Measurements from ENCODE around the gene CHAF1B. TPM values are rescaled to one million over a fixed set of nuclear protein-coding genes. Genes with fewer than 3 reads are reported as not detected.

The CHAF1B gene
- polyA plus RNA-seq, 4 donors = 6.4 to 9.7 (median 8.9) TPM

GRCh38 chr21:36423771-36424433 is 38.7 kb downstream of the CHAF1B start:
- no peak for DNase-seq (ENCODE audit: low read depth in 4 of 4, low spot score in 2 of 4)

GRCh38 chr21:36424592-36424991 is 39.4 kb downstream of the CHAF1B start:
- no peak for DNase-seq (ENCODE audit: low read depth in 4 of 4, low spot score in 2 of 4)

- no peak for DNase-seq (ENCODE audit: low read depth in 4 of 4, low spot score in 2 of 4)
Measured at GRCh38 chr21:36425286-36425685, 40.1 kb downstream of the CHAF1B start.

- DNase-seq (ENCODE audit: low read depth in 4 of 4, low spot score in 2 of 4) = no peak
Measured at GRCh38 chr21:36427502-36427901, 42.3 kb downstream of the CHAF1B start.

- peak in 1 of 4 donors; percentile 31 for DNase-seq (ENCODE audit: low read depth in 4 of 4, low spot score in 2 of 4)
Measured at GRCh38 chr21:36428761-36429432, 43.7 kb downstream of the CHAF1B start.

GRCh38 chr21:36429947-36430546 is 44.9 kb downstream of the CHAF1B start:
- peak in 2 of 4 donors; percentile 36 to 50 for DNase-seq (ENCODE audit: low read depth in 4 of 4, low spot score in 2 of 4)

GRCh38 chr21:36430841-36431240 is 45.6 kb downstream of the CHAF1B start:
- no peak for DNase-seq (ENCODE audit: low read depth in 4 of 4, low spot score in 2 of 4)

- no peak for DNase-seq (ENCODE audit: low read depth in 4 of 4, low spot score in 2 of 4)
Measured at GRCh38 chr21:36431252-36431651, 46.1 kb downstream of the CHAF1B start.

GRCh38 chr21:36433059-36433709 is 48.0 kb downstream of the CHAF1B start:
- no peak for DNase-seq (ENCODE audit: low read depth in 4 of 4, low spot score in 2 of 4)

- no peak for DNase-seq (ENCODE audit: low read depth in 4 of 4, low spot score in 2 of 4)
Measured at GRCh38 chr21:36434144-36434543, 49.0 kb downstream of the CHAF1B start.

GRCh38 chr21:36436829-36437744 is 51.9 kb downstream of the CHAF1B start:
- no peak for DNase-seq (ENCODE audit: low read depth in 4 of 4, low spot score in 2 of 4)

GRCh38 chr21:36437745-36438128 is 52.5 kb downstream of the CHAF1B start:
- DNase-seq (ENCODE audit: low read depth in 4 of 4, low spot score in 2 of 4) = no peak

- no peak for DNase-seq (ENCODE audit: low read depth in 4 of 4, low spot score in 2 of 4)
Measured at GRCh38 chr21:36441715-36442114, 56.5 kb downstream of the CHAF1B start.

GRCh38 chr21:36446301-36446700 is 61.1 kb downstream of the CHAF1B start:
- no peak for DNase-seq (ENCODE audit: low read depth in 4 of 4, low spot score in 2 of 4)

- DNase-seq (ENCODE audit: low read depth in 4 of 4, low spot score in 2 of 4) = no peak
Measured at GRCh38 chr21:36450511-36450910, 65.3 kb downstream of the CHAF1B start.

GRCh38 chr21:36451506-36451905 is 66.3 kb downstream of the CHAF1B start:
- DNase-seq (ENCODE audit: low read depth in 4 of 4, low spot score in 2 of 4) = no peak

- DNase-seq (ENCODE audit: low read depth in 4 of 4, low spot score in 2 of 4) = no peak
Measured at GRCh38 chr21:36452281-36452825, 67.2 kb downstream of the CHAF1B start.

GRCh38 chr21:36454093-36454531 is 68.9 kb downstream of the CHAF1B start:
- peak in 2 of 4 donors; percentile 44 to 52 for DNase-seq (ENCODE audit: low read depth in 4 of 4, low spot score in 2 of 4)

GRCh38 chr21:36454706-36455105 is 69.5 kb downstream of the CHAF1B start:
- DNase-seq (ENCODE audit: low read depth in 4 of 4, low spot score in 2 of 4) = no peak

Data from left renal cortex interstitium (tissue), 4 donors.